Nephron progenitor cell (in vitro differentiated cells): ENCODE results near the gene SRPX.

ENCODE experiments used
- DNase-seq: peaks from one replicate; pipeline ENCODE4 v3.0.0; 2021
- H3K27ac Mint-ChIP-seq: 2 replicates; pipeline ENCODE4 v1.8.0; 2021; ENCODE audit warnings: mild to moderate bottlenecking, moderate library complexity, mixed read lengths
- H3K27me3 Mint-ChIP-seq: 2 replicates; pipeline ENCODE4 v1.8.0; 2021; ENCODE audit warnings: mild to moderate bottlenecking, low read depth, mixed read lengths; ENCODE audit not compliant: poor library complexity
- H3K36me3 Mint-ChIP-seq: 2 replicates; pipeline ENCODE4 v1.8.0; 2021; ENCODE audit warnings: low read depth, mixed read lengths
- H3K4me1 Mint-ChIP-seq: 2 replicates; pipeline ENCODE4 v1.8.0; 2021; ENCODE audit warnings: mixed read lengths
- H3K4me3 Mint-ChIP-seq: 2 replicates; pipeline ENCODE4 v1.8.0; 2021; ENCODE audit warnings: mild to moderate bottlenecking, moderate library complexity, mixed read lengths
- H3K9me3 Mint-ChIP-seq: 2 replicates; pipeline ENCODE4 v1.8.0; 2021; ENCODE audit warnings: mild to moderate bottlenecking, moderate library complexity, mixed read lengths
- CTCF ChIP-seq: fragments of 200-600 bp; sonication (generic); IDR thresholded peaks from 2 replicates; pipeline ENCODE4 v1.5.0; 2021; ENCODE audit warnings: antibody characterized with exemption

The SRPX gene

DNA sequence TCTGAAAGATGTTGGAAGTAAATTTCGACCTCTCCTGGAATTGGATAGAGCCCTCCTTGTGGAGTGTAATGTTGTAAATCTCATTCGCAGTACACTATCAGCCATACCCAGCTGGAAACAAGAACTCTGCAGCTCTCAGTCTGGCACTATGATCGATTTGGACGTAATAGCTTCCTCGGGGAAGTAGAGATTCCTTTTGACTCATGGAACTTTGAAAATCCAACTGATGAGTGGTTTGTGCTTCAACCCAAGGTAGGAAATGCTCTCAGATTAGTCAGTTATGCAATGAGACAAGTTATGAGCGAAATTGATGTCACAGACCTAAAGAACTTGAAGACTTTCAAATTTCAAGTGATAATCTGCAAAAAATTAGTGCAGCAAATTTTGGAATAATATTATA, 110.4 kb downstream of the SRPX start:
- H3K27ac Mint-ChIP-seq, result no peak overlapping the region
- H3K36me3 Mint-ChIP-seq, result no peaks in the 10 kb centered on the region
- peaks cover 2% of the 10 kb centered on the region for H3K27me3 Mint-ChIP-seq
- H3K4me3 Mint-ChIP-seq, result no peak overlapping the region
- no peak for DNase-seq
- peaks cover 17% of the 10 kb centered on the region for H3K9me3 Mint-ChIP-seq
- H3K4me1 Mint-ChIP-seq, result no peaks in the 10 kb centered on the region
- no peak for TF ChIP-seq CTCF

- Mint-ChIP-seq H3K4me1 (no peaks in the 10 kb centered on the region), H3K27ac (no peak overlapping the region), H3K27me3 (peaks cover 2% of the 10 kb centered on the region), H3K36me3 (no peaks in the 10 kb centered on the region), H3K9me3 (peaks cover 22% of the 10 kb centered on the region), H3K4me3 (no peak overlapping the region)
- DNase-seq, result no peak
- no peak for TF ChIP-seq CTCF
Measured at GRCh38 chrX:38109042-38109898, 111.4 kb downstream of the SRPX start.

DNA sequence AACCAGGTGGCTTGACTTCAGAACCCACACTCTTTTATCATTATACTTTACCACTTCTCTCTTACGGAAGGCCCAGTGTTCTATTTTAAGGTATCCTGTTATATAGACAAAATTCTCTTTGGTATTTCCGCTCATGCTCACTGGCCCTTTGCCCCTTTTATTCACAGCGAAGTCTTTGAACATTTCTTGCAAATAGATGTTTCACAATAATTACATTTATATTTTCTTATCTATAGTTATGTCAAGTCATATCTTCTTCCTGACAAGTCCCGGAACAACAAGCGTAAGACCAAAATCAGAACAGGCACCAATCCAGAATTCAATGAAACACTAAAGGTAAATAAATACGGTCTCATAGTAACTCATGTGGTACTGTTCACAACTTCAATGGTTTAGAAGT, 112.3 kb downstream of the SRPX start:
- Mint-ChIP-seq H3K27ac (no peak overlapping the region), H3K27me3 (peaks cover 2% of the 10 kb centered on the region), H3K4me1 (no peaks in the 10 kb centered on the region), H3K4me3 (no peak overlapping the region), H3K9me3 (peaks cover 19% of the 10 kb centered on the region), H3K36me3 (no peaks in the 10 kb centered on the region)
- no peak for DNase-seq
- TF ChIP-seq CTCF, result no peak

DNA sequence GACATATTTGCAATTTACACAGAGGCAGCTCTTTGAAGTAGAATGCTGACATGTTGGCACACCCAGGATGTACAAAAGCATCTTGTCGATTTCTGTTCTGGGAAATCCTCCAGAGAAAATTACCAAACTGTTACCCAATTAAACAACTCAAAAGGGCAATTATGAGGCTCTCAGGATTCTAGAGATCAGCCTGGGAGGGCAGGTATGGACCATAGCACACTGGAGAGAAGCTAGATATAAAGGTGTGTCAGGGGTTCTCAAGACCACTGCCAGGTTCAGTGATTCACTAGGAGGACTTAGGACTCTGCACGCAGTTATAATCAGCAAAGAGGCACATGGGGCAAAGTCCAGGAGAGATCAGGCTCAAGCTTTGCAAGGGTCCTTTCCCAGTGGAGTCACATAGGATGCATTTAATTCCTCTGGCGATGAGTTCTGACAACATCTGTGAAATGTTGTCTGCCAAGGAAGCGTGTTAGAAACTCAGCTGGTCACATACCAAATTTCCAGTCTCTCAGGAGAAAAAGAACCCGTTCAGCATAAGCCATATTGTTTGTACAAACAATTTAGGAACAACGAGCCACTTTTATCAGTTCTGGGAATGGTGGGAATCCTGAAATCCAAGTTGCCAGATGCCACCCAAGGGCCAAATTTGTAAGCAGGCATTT, 113.5 kb downstream of the SRPX start:
- DNase-seq, result no peak
- no peaks in the 10 kb centered on the region for H3K4me1 Mint-ChIP-seq
- H3K9me3 Mint-ChIP-seq, result peaks cover 29% of the 10 kb centered on the region
- peaks cover 2% of the 10 kb centered on the region for H3K27me3 Mint-ChIP-seq
- no peak for TF ChIP-seq CTCF
- H3K36me3 Mint-ChIP-seq, result peaks cover 5% of the 10 kb centered on the region
- H3K4me3 Mint-ChIP-seq, result no peak overlapping the region
- H3K27ac Mint-ChIP-seq, result no peak overlapping the region

DNA sequence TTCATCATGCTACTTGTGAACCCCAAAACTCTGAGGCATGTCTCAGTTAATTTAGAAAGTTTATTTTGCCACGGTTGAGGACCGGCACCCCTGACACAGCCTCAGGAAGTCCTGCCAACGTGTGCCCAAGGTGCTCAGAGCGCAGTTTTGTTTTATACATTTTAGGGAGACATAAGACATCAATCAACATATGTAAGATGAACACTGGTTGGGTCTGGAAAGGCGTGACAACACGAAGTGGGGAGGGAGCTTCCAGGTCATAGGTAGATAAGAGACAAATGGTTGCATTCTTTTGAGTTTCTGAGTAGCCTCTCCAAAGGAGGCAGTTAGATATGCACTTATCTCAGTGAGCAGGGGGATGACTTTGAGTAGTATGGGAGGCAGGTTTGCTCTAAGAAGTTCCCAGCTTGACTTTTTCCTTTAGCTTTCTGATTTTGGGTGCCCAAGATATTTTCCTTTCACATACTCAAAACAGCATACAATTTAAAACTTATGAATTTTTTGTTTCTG, 115.4 kb downstream of the SRPX start:
- peaks cover 2% of the 10 kb centered on the region for H3K27me3 Mint-ChIP-seq
- H3K27ac Mint-ChIP-seq, result no peak overlapping the region
- no peaks in the 10 kb centered on the region for H3K4me1 Mint-ChIP-seq
- peaks cover 35% of the 10 kb centered on the region for H3K9me3 Mint-ChIP-seq
- no peak for DNase-seq
- H3K36me3 Mint-ChIP-seq, result peaks cover 5% of the 10 kb centered on the region
- no peak for TF ChIP-seq CTCF
- H3K4me3 Mint-ChIP-seq, result no peak overlapping the region
